Ishikawa (cell line): ENCODE results near the gene NME7.

Source experiments
- CREB1 ChIP-seq: IDR thresholded peaks from 2 replicates; pipeline ENCODE4 v1.6.1; 2012; ENCODE audit warnings: low read depth
- EGR1 ChIP-seq: IDR thresholded peaks from 2 replicates; pipeline ENCODE4 v1.6.1; 2012
- FOXM1 ChIP-seq: IDR thresholded peaks from 2 replicates; pipeline ENCODE4 v1.6.1; 2012; ENCODE audit warnings: low read depth, borderline replicate concordance
- NFIC ChIP-seq: IDR thresholded peaks from 2 replicates; pipeline ENCODE4 v1.6.1; 2012
- RAD21 ChIP-seq: IDR thresholded peaks from 2 replicates; pipeline ENCODE4 v1.6.1; 2012; ENCODE audit warnings: low read depth
- TAF1 ChIP-seq: IDR thresholded peaks from 2 replicates; pipeline ENCODE4 v1.6.1; 2012; ENCODE audit warnings: low read depth, mild to moderate bottlenecking
- YY1 ChIP-seq: IDR thresholded peaks from 2 replicates; pipeline ENCODE4 v1.6.1; 2012; ENCODE audit warnings: low read depth
- ZBTB7A ChIP-seq: IDR thresholded peaks from 2 replicates; pipeline ENCODE4 v1.6.1; 2012; ENCODE audit warnings: low read depth
- TF ChIP-seq, protein P1 (sequence below): IDR thresholded peaks from 2 replicates; pipeline ENCODE4 v1.6.1; 2012

Gene NME7

DNA sequence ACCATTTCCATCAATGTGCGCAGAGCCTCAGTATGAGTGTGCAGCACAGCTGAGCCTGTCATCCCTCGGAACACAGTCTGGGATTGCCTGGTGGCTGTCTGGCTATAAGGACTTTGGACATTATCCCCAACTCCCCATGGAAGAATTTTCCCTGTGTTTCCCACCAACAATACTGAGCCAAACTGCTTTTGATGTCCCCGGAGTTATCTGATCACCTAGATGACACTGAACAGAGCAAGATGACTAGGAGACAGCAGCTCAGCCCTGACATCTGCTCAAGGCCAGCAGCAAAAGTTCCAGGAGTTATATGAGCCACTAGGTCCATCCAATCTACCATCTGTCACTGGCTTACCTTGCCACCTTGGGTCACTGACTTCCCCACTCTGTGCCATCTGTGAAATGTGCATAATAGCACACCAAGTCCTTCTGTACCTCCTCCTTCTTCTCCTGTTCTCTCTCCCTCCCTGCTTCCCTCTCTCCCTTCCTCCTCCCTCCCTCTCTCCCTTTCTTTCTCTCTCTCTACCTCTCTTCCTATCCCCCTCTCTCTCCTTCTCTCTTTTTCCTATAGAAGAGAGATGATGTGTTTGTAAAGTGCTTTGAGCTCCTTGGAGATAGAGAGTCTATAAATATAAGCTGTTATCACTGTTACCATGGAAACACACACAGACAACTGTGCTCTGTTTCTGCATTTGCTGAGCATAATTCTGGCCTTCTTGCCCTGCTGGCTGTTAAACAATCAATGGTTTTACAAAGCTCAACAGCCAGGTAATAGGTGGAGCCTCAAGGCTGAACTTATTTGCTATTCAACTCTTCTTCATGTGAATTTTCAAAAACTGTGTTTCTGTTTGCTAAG, 280.8 kb downstream of the NME7 start:
- no peak for TF ChIP-seq NFIC
- TF ChIP-seq ZBTB7A: no peak
- no peak for TF ChIP-seq RAD21
- TF ChIP-seq CREB1: no peak
- TF ChIP-seq, protein P1, sequence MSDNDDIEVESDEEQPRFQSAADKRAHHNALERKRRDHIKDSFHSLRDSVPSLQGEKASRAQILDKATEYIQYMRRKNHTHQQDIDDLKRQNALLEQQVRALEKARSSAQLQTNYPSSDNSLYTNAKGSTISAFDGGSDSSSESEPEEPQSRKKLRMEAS: no peak
- TF ChIP-seq TAF1: no peak
- no peak for TF ChIP-seq FOXM1

DNA sequence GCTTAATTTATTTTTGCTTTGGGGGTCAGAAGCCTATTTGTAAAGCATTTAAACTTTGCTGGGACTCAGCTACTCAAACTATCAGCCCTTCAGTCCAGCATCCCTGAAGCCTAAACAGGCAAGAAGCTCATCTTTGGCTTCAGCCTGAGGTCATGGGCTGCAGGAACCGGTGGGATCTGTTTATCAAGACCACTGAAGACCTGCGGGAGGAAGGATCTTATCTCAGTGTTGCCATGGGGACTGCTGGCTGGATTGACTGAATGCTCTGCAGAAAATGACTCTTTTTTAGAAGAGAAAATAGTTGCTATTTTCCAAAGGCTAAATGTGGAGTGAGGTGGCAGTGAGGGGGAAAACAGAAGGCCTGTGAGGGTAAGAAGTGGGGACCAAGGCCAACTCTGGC, 281.7 kb downstream of the NME7 start:
- TF ChIP-seq YY1 (no peak), EGR1 (no peak)
